HG03175 (cell line): Measurements from ENCODE around the gene CAND2.
"Not testable (repeated sequence)": the region's sequence is repeated elsewhere in the genome, so short reads cannot be mapped to it uniquely, and the experiment has no call there.

Experiments
- ATAC-seq: cut with Tn5 transposase; IDR thresholded peaks from one replicate; pipeline ENCODE4 v1.9.1; 2021; ENCODE audit warnings: mild to moderate bottlenecking, moderate library complexity; ENCODE audit not compliant: unreplicated experiment

The CAND2 gene

GRCh38 chr3:12769761-12770160, 26.7 kb upstream of the CAND2 start:
- no peak for ATAC-seq

DNA sequence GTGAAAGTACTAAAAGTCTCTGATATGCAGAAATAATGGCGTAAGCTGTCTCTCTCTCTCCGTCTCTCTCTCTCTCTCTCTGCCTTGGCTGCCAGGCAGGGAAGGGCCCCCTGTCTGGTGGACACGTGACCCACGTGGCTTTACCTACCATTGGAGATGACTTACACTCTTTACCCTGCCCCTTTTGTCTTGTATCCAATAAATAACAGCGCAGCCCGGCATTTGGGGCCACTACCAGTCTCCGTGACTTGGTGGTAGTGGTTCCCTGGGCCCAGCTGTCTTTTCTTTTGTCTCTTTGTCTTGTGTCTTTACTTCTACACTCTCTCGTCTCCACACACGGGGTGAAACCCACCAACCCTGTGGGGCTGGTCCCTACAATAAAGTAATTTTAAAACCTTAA, 25.2 kb upstream of the CAND2 start:
- no peak for ATAC-seq

GRCh38 chr3:12772462-12772861, 24.0 kb upstream of the CAND2 start:
- no peak for ATAC-seq

DNA sequence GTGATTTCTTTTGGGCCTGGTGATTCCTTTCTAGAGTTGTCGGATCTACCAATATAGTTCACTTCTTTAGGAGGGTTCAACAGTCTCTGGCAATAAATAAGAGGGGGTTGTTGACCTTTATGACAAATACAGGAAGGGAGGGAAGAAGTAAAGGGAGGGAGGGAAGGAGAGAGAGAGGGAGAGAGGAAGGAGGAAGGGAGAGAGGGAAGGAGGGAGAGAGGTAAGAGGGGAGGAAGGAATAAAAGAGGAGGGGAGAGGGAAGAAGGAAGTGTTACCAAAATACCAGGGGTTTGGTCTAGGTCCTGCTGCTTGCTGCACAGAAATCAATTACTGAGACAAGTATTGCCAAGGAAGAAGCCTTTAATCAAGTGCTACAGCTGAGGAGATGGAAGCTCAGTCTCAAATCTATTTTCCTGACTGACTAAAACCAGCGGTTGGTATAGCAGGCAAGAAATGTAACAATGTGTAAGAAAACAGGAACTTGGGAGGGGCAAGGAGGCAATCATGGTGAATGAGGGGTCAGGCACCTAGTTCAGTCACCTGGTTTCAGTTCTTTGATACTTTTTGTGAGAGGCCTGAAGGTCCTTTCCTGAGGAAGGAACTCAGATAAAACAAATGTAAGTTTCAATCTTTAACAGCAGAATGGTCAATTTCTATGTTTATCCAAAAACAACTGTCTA, 23.3 kb upstream of the CAND2 start:
- ATAC-seq, result no peak

- no peak for ATAC-seq
These were observed 22.8 kb upstream of the CAND2 start for GRCh38 chr3:12773710-12774086.

DNA sequence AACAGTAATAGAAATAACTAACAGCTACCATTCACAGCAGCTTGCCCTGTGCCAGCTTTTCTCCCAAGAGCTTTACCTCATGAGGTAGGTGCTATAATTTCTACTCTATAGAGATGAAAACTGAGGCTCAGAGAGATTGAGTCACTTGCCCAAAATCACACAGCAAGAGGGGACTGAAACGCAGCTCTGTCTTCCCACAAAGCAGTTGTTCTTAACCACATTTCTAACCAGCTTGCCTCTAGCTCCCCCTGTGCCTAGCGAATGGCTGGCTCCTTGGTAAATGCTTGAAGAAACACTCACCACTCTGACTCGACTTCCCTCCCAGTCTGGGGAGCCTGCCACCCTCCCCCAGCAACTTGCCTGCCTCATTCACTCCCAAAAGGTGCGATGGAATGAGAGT, 21.9 kb upstream of the CAND2 start:
- ATAC-seq, result no peak

GRCh38 chr3:12775226-12775625, 21.3 kb upstream of the CAND2 start:
- no peak for ATAC-seq

DNA sequence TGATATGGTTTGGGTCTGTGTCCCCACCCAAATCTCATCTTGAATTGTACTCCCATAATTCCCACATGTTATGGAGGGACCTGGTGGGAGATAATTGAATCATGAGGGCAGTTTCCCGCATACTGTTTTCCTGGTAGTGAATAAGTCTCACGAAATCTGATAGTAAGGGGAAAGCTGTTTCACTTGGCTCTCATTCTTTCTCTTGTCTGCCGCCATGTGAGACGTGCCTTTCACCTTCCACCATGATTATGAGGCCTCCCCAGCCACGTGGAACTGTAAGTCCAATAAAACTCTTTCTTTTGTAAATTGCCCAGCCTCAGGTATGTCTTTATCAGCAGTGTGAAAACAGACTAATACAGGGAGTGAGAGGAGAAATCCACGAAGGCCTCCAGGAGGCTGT, 20.5 kb upstream of the CAND2 start:
- ATAC-seq, result not testable (repeated sequence)

- ATAC-seq, result no peak
These were observed 19.3 kb upstream of the CAND2 start for GRCh38 chr3:12777171-12777570.

GRCh38 chr3:12780751-12781150, 15.7 kb upstream of the CAND2 start:
- no peak for ATAC-seq

GRCh38 chr3:12782172-12782815, 14.2 kb upstream of the CAND2 start:
- no peak for ATAC-seq

GRCh38 chr3:12785096-12785495, 11.4 kb upstream of the CAND2 start:
- no peak for ATAC-seq

DNA sequence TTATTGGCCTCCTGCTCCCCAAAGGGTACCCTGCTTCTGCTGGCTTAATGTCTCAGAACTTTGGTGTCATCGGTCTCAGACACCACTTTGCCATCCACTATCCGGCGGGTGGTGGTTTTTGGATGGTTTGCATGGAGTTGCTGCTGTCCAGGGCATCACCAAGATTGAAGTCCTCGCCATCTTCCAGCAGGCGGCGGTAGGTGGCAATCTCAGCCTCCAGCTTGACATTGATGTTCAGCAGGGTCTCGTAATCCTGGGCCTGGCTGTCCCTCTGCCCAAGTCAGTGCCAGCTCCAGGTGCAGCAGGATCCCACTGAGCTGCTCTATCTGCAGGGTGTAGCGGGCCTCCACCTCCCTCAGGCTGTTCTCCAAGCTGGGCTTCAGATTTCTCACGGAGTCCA, 9.1 kb upstream of the CAND2 start:
- not testable (repeated sequence) for ATAC-seq

- ATAC-seq, result not testable (repeated sequence)
These were observed 8.4 kb upstream of the CAND2 start for GRCh38 chr3:12787967-12788690.

- no peak for ATAC-seq
These were observed 5.0 kb upstream of the CAND2 start for GRCh38 chr3:12791430-12791829.

- ATAC-seq, result no peak
These were observed 2.8 kb upstream of the CAND2 start for GRCh38 chr3:12793701-12794100.

GRCh38 chr3:12797124-12797891, 828 bp downstream of the CAND2 start:
- no peak for ATAC-seq

DNA sequence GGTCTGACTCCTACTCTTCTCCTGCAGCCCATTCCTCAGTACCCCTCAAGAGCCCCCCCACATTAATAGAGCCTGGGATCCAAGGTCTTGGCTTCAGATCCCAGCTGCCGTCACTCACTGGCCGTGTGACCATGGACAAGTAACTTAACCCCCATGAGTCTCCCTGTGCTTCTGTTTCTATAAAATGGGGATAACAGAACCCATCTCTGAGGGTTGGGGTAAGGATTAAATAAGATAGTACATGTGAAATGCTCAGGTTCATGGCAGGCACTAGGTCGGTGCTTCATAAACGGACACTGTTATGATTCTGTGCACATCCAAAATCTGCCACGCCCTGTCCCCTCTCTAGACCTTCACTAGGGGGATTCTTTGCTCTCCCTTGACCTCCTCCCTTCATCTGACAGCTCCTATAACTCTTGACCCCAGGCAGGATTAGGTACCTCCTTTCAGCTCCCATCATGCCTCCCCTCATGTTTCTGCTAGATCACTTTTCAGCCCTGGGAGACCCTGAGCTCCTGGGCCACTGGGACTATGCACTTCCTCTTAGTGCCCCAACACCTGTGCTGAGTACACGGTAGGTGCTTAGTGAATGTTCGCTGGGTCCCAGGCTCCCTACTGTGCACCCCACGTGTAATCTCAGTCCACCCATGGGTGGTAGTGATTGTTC, 1.5 kb downstream of the CAND2 start:
- no peak for ATAC-seq

DNA sequence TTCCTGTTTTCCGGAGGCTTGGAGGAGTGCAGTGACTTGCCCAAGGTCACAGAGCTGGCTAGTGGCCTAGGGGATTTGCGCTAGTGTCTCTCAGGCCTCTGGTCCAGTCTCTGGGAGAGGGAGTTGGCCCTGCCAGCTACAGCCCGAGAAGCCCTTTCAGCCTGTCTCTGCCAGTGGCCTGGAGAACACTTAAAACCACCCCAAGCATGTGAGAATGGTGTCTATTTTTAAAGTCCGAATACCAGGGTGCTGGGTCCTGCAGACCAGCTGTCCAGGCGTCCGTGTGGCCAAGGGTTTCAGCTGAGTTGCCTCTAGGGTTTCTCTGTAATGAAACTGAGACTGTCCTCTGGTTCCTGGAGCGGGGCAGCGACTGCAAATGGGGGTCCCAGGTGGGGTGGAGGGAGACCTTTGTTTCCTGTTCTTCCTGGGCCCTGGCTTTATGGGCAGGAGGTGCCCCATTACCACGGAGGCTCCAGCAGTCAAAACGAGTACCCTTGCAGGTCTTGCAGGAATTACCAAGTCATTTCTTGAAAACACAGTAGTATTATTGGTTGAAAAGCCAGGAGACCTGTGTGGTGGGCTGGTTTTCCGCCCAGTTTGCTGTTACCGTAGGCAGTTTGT, 2.2 kb downstream of the CAND2 start:
- no peak for ATAC-seq
